ENCODE measurements around the gene HCLS1.

Gene HCLS1

DNA sequence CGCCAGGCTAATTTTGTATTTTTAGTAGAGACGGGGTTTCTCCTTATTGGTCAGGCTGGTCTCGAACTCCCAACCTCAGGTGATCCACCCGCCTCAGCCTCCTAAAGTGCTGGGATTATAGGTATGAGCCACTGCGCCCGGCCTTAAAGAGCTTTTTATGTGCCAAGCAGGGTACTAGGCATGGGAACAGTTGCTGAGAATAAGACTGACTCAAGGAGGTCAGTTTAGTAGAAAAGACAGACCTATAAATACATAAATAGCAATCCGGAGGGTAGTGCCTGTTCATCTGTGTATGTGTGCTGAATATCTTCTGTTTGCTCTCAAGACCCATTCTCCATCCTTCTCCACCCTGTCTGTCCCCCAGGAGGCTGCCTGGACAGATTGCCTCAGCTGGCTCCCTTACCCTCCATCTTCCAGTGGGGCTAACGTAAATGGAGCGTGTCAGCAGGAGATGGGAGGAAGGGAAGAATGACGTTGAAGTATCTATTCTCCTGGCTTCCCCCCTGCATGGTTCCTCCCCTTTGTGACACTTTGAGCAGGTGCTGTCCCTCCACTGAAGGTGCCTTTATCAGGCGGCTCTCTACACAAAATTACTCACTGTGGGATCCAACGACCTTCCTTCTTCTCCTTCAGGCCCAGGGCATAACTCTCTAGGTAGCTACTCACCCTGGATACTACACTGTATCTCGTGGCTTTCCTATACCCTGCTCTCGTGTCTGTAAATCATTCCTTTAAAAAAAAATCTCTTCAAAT lies 36.4 kb downstream of the HCLS1 start (continued):
- TF ChIP-seq, protein P1, sequence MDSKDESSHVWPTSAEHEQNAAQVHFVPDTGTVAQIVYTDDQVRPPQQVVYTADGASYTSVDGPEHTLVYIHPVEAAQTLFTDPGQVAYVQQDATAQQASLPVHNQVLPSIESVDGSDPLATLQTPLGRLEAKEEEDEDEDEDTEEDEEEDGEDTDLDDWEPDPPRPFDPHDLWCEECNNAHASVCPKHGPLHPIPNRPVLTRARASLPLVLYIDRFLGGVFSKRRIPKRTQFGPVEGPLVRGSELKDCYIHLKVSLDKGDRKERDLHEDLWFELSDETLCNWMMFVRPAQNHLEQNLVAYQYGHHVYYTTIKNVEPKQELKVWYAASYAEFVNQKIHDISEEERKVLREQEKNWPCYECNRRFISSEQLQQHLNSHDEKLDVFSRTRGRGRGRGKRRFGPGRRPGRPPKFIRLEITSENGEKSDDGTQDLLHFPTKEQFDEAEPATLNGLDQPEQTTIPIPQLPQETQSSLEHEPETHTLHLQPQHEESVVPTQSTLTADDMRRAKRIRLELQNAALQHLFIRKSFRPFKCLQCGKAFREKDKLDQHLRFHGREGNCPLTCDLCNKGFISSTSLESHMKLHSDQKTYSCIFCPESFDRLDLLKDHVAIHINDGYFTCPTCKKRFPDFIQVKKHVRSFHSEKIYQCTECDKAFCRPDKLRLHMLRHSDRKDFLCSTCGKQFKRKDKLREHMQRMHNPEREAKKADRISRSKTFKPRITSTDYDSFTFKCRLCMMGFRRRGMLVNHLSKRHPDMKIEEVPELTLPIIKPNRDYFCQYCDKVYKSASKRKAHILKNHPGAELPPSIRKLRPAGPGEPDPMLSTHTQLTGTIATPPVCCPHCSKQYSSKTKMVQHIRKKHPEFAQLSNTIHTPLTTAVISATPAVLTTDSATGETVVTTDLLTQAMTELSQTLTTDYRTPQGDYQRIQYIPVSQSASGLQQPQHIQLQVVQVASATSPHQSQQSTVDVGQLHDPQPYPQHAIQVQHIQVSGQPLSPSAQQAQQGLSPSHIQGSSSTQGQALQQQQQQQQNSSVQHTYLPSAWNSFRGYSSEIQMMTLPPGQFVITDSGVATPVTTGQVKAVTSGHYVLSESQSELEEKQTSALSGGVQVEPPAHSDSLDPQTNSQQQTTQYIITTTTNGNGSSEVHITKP (tag by site-specific recombination; IDR thresholded peaks at IDR 0.05) = no peak
- TF ChIP-seq ZSCAN30 (tag by site-specific recombination; IDR thresholded peaks at IDR 0.05) (no peak), ZSCAN16 (tag by site-specific recombination; IDR thresholded peaks at IDR 0.05) (no peak), ZNF654 (tag by site-specific recombination; IDR thresholded peaks at IDR 0.05; ENCODE audit: low read depth) (no peak), ZNF24 (tag by site-specific recombination; IDR thresholded peaks at IDR 0.05) (no peak)
- TF ChIP-seq, protein P2, sequence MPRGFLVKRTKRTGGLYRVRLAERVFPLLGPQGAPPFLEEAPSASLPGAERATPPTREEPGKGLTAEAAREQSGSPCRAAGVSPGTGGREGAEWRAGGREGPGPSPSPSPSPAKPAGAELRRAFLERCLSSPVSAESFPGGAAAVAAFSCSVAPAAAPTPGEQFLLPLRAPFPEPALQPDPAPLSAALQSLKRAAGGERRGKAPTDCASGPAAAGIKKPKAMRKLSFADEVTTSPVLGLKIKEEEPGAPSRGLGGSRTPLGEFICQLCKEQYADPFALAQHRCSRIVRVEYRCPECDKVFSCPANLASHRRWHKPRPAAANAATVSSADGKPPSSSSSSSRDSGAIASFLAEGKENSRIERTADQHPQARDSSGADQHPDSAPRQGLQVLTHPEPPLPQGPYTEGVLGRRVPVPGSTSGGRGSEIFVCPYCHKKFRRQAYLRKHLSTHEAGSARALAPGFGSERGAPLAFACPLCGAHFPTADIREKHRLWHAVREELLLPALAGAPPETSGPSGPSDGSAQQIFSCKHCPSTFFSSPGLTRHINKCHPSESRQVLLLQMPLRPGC (tag by site-specific recombination; IDR thresholded peaks at IDR 0.05) = no peak

DNA sequence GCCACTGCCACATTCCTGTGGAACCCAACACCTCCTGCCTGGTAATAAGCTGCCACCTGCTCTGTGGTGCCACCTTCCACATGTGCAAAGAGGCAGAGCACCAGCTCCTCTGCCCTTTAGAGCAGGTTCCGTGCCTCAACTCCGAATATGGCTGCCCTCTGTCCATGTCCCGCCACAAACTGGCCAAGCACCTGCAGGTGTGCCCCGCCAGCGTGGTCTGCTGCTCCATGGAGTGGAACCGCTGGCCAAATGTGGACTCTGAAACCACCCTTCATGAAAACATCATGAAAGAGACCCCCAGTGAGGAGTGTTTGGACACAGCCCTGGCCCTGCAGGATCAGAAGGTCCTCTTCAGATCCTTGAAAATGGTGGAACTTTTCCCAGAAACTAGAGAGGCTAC lies 39.2 kb downstream of the HCLS1 start:
- Histone ChIP-seq H3K27ac (ENCODE audit: extremely low read depth, low read depth, low read length) (no peak overlapping the region), H3K36me3 (ENCODE audit: control insufficient read depth in 2 of 2, insufficient read depth in 1 of 2, low read length in 2 of 2) (no peaks in the 10 kb centered on the region), H3K4me1 (ENCODE audit: control insufficient read depth, insufficient read depth, low read length) (no peaks in the 10 kb centered on the region), H3K9me3 (ENCODE audit: control insufficient read depth, insufficient read depth, low read depth, low read length) (no peaks in the 10 kb centered on the region), H3K4me3 (ENCODE audit: low read depth, low read length) (no peak overlapping the region)
- ChIA-PET CTCF (no interaction called here), POLR2A (no interaction called here)
- TF ChIP-seq, protein P3, sequence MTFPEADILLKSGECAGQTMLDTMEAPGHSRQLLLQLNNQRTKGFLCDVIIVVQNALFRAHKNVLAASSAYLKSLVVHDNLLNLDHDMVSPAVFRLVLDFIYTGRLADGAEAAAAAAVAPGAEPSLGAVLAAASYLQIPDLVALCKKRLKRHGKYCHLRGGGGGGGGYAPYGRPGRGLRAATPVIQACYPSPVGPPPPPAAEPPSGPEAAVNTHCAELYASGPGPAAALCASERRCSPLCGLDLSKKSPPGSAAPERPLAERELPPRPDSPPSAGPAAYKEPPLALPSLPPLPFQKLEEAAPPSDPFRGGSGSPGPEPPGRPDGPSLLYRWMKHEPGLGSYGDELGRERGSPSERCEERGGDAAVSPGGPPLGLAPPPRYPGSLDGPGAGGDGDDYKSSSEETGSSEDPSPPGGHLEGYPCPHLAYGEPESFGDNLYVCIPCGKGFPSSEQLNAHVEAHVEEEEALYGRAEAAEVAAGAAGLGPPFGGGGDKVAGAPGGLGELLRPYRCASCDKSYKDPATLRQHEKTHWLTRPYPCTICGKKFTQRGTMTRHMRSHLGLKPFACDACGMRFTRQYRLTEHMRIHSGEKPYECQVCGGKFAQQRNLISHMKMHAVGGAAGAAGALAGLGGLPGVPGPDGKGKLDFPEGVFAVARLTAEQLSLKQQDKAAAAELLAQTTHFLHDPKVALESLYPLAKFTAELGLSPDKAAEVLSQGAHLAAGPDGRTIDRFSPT (tag by site-specific recombination; IDR thresholded peaks at IDR 0.05) = no peak
- TF ChIP-seq ZNF2 (tag by site-specific recombination; IDR thresholded peaks at IDR 0.05) (no peak), ZNF777 (tag by site-specific recombination; IDR thresholded peaks at IDR 0.05; ENCODE audit: borderline replicate concordance) (no peak), YY1 (tag by site-specific recombination; IDR thresholded peaks at IDR 0.05) (no peak), ZNF354C (tag by site-specific recombination; IDR thresholded peaks at IDR 0.05; ENCODE audit: borderline replicate concordance, low read depth) (no peak), GFI1B (tag by site-specific recombination; IDR thresholded peaks at IDR 0.05) (no peak), YY2 (tag by site-specific recombination; IDR thresholded peaks at IDR 0.05) (no peak), ZNF157 (tag by site-specific recombination; IDR thresholded peaks at IDR 0.05) (no peak), ZNF416 (tag by site-specific recombination; IDR thresholded peaks at IDR 0.05) (no peak), MYNN (tag by site-specific recombination; IDR thresholded peaks at IDR 0.05; ENCODE audit: borderline replicate concordance) (no peak), ZFHX2 (tag by site-specific recombination; conservative IDR thresholded peaks at IDR 0.05) (no peak), SALL2 (tag by site-specific recombination; IDR thresholded peaks at IDR 0.05; ENCODE audit: borderline replicate concordance) (no peak), ZNF48 (tag by site-specific recombination; IDR thresholded peaks at IDR 0.05) (no peak), ZNF629 (tag by site-specific recombination; IDR thresholded peaks at IDR 0.05) (no peak), ZNF701 (tag by site-specific recombination; IDR thresholded peaks at IDR 0.05) (no peak)
- TF ChIP-seq, protein P4, sequence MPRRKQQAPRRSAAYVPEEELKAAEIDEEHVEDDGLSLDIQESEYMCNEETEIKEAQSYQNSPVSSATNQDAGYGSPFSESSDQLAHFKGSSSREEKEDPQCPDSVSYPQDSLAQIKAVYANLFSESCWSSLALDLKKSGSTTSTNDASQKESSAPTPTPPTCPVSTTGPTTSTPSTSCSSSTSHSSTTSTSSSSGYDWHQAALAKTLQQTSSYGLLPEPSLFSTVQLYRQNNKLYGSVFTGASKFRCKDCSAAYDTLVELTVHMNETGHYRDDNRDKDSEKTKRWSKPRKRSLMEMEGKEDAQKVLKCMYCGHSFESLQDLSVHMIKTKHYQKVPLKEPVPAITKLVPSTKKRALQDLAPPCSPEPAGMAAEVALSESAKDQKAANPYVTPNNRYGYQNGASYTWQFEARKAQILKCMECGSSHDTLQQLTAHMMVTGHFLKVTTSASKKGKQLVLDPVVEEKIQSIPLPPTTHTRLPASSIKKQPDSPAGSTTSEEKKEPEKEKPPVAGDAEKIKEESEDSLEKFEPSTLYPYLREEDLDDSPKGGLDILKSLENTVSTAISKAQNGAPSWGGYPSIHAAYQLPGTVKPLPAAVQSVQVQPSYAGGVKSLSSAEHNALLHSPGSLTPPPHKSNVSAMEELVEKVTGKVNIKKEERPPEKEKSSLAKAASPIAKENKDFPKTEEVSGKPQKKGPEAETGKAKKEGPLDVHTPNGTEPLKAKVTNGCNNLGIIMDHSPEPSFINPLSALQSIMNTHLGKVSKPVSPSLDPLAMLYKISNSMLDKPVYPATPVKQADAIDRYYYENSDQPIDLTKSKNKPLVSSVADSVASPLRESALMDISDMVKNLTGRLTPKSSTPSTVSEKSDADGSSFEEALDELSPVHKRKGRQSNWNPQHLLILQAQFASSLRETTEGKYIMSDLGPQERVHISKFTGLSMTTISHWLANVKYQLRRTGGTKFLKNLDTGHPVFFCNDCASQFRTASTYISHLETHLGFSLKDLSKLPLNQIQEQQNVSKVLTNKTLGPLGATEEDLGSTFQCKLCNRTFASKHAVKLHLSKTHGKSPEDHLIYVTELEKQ (tag by site-specific recombination; IDR thresholded peaks at IDR 0.05; ENCODE audit: borderline replicate concordance) = no peak
- TF ChIP-seq, protein P5, sequence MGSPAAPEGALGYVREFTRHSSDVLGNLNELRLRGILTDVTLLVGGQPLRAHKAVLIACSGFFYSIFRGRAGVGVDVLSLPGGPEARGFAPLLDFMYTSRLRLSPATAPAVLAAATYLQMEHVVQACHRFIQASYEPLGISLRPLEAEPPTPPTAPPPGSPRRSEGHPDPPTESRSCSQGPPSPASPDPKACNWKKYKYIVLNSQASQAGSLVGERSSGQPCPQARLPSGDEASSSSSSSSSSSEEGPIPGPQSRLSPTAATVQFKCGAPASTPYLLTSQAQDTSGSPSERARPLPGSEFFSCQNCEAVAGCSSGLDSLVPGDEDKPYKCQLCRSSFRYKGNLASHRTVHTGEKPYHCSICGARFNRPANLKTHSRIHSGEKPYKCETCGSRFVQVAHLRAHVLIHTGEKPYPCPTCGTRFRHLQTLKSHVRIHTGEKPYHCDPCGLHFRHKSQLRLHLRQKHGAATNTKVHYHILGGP (tag by site-specific recombination; IDR thresholded peaks at IDR 0.05) = no peak
